ENCODE data around the gene PLA2G6. TPM values are rescaled to one million over a fixed set of nuclear protein-coding genes. Genes with fewer than 3 reads are reported as not detected.

Gene PLA2G6
- total and polyA plus RNA-seq, 2 of the 4 experiments (the other 2 are of a cell fraction), result 6.1 to 10.3 TPM

GRCh38 chr22:38071421-38072321 lies 110.0 kb downstream of the PLA2G6 start (continued):
- TF ChIP-seq USF2 (IDR thresholded peaks at IDR 0.05; ENCODE audit: low read depth, low read length) (no peak), RFX5 (IDR thresholded peaks at IDR 0.05; ENCODE audit: low read depth, low read length) (no peak), CHD1 (IDR thresholded peaks at IDR 0.05; ENCODE audit: low read depth, low read length) (no peak), FOS (IDR thresholded peaks at IDR 0.05; ENCODE audit: low read depth, low read length) (no peak), RCOR1 (IDR thresholded peaks at IDR 0.05; ENCODE audit: insufficient replicate concordance, low read length) (no peak), BHLHE40 (IDR thresholded peaks at IDR 0.05; ENCODE audit: low read depth, low read length) (no peak)

Data from IMR-90 (cell line).